ENCODE data around the gene CHL1. TPM values are rescaled to one million over a fixed set of nuclear protein-coding genes. Genes with fewer than 3 reads are reported as not detected.

CHL1 gene
- polyA plus RNA-seq, 2 of the 4 experiments (the other 2 are of a cell fraction), result 0.05 TPM; not detected in 1

- Histone ChIP-seq H3K27ac (no peak overlapping the region), H3K4me2 (no peak overlapping the region), H3K4me1 (no peaks in the 10 kb centered on the region), H3K4me3 (no peak overlapping the region), H3K9me3 (peaks cover 2% of the 10 kb centered on the region; the same call in 1 of the 3 replicates)
- FAIRE-seq, result peak; percentile 28
- DNase-seq (ENCODE audit: low read depth in 1 of 2, low spot score in 1 of 2), result no peak
- CTCF ChIA-PET, result no interaction called here
- WGBS (ENCODE audit: missing lambda C conversion rate), result 2% methylated on average over 3 of the region's 3 CpGs
- ATAC-seq, result no peak
- no peak for TF ChIP-seq CBX2 (IDR thresholded peaks at IDR 0.05; ENCODE audit: borderline replicate concordance, low read depth)
- no peak for TF ChIP-seq CEBPB (IDR thresholded peaks at IDR 0.05)
- TF ChIP-seq E2F6 (IDR thresholded peaks at IDR 0.05; ENCODE audit: borderline replicate concordance, low read depth), result no peak
- no peak for TF ChIP-seq SREBF2 (IDR thresholded peaks at IDR 0.05)
- TF ChIP-seq MAFK (IDR thresholded peaks at IDR 0.05; ENCODE audit: partially characterized antibody), result no peak
- TF ChIP-seq ZFP36 (IDR thresholded peaks at IDR 0.05; ENCODE audit: borderline replicate concordance, partially characterized antibody), result no peak
- TF ChIP-seq RAD21 (conservative IDR thresholded peaks at IDR 0.05 in 1 of 2, IDR thresholded peaks at IDR 0.05 in 1 of 2), result no peak
- TF ChIP-seq GATA3 (IDR thresholded peaks at IDR 0.05; ENCODE audit: borderline replicate concordance), result no peak
- TF ChIP-seq MYC (IDR thresholded peaks at IDR 0.05; ENCODE audit: borderline replicate concordance, low read length), result no peak
- TF ChIP-seq SMC3 (IDR thresholded peaks at IDR 0.05), result no peak
- TF ChIP-seq ATOH8 (CRISPR knock-in tag; IDR thresholded peaks at IDR 0.05; ENCODE audit: low read depth), result no peak
- TF ChIP-seq PBX3 (IDR thresholded peaks at IDR 0.05), result no peak
- POLR2A ChIA-PET, result no interaction called here
Measured at GRCh38 chr3:248864-249520, 52.4 kb downstream of the CHL1 start.

- DNase-seq (ENCODE audit: low read depth in 1 of 2, low spot score in 1 of 2), result no peak
- CTCF ChIA-PET, result no interaction called here
Measured at GRCh38 chr3:249587-250262, 53.2 kb downstream of the CHL1 start.

More at GRCh38 chr3:249587-250262, 53.2 kb downstream of the CHL1 start:
- FAIRE-seq, result no peak
- TF ChIP-seq CBX2 (IDR thresholded peaks at IDR 0.05; ENCODE audit: borderline replicate concordance, low read depth), result no peak
- no peak for TF ChIP-seq CHD4 (IDR thresholded peaks at IDR 0.05; ENCODE audit: borderline replicate concordance)
- TF ChIP-seq ESRRA (IDR thresholded peaks at IDR 0.05; ENCODE audit: borderline replicate concordance, low read length), result no peak
- TF ChIP-seq SREBF2 (IDR thresholded peaks at IDR 0.05), result no peak
- no peak for TF ChIP-seq HEYL (CRISPR knock-in tag; IDR thresholded peaks at IDR 0.05)
- TF ChIP-seq ZNF302 (CRISPR knock-in tag; IDR thresholded peaks at IDR 0.05), result no peak
- TF ChIP-seq HOXB13 (CRISPR knock-in tag; IDR thresholded peaks at IDR 0.05; ENCODE audit: low read depth), result no peak
- no peak for TF ChIP-seq HMGXB4 (CRISPR knock-in tag; IDR thresholded peaks at IDR 0.05; ENCODE audit: borderline replicate concordance)
- no peak for TF ChIP-seq HOXB5 (CRISPR knock-in tag; IDR thresholded peaks at IDR 0.05)
- TF ChIP-seq PHF8 (IDR thresholded peaks at IDR 0.05; ENCODE audit: borderline replicate concordance, low read depth), result no peak
- TF ChIP-seq JUN (IDR thresholded peaks at IDR 0.05), result no peak
- POLR2A ChIA-PET, result no interaction called here
- H3K4me2 ChIP-seq, result no peak overlapping the region
- H3K4me1 ChIP-seq, result no peaks in the 10 kb centered on the region
- peaks cover 2% of the 10 kb centered on the region; the same call in 1 of the 3 replicates for H3K9me3 ChIP-seq
- H3K4me3 ChIP-seq, result no peak overlapping the region
- H3K27ac ChIP-seq, result no peak overlapping the region
- ATAC-seq, result no peak

Measured in A549 (cell line).